Testis (tissue), 2 donors: ENCODE measurements around the gene UBE2L3.

ENCODE experiments used
- CTCF ChIP-seq, 3 experiments: fragments of 450-650 bp in 2 of 3; fragments of 200-600 bp in 1 of 3; sonication (generic) in 1 of 3; IDR thresholded peaks; one replicate each; pipeline ENCODE4 v1.5.1; 2016 to 2019; ENCODE audit warnings: antibody characterized with exemption in 3 of 3, mild to moderate bottlenecking in 2 of 3, moderate library complexity in 1 of 3
- POLR2A ChIP-seq: fragments of 450-650 bp; IDR thresholded peaks from one replicate; pipeline ENCODE4 v1.6.1; 2017; ENCODE audit warnings: antibody characterized with exemption, mild to moderate bottlenecking, moderate library complexity

GRCh38 chr22:21622011-21622918 lies 54.8 kb downstream of the UBE2L3 start:
- no peak for TF ChIP-seq CTCF (IDR thresholded peaks at IDR 0.05)
- no peak for TF ChIP-seq POLR2A
